Measurements from ENCODE around the gene NSF.

Gene NSF

DNA sequence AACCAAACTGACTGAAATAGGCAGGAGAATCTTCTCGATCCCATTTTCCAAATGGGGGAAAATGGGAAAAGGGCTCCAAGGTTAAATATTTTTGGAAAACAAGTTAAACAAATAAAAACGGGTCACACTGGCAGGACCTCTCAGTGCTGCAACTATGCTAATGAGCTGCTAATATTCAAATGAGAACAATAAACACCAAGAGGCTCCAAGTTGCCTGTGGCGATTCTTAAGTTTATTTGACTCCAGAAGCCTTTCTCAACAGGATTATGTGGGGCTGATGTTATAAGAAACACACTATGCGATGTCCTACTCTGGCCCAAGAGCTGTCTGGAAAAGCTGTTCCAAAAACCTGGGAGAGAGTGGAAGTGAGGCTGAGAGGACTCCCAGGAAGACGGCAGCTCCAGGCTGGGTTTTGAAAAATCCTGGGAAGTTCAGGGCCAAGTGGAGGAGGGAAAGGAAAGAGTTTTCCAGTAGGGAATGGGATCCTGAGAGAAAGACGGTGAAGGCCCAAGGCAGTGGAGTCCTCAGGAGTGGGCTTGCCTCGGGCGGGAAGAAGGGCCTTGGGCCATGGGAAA lies 206.6 kb downstream of the NSF start:
- no peak for DNase-seq

DNA sequence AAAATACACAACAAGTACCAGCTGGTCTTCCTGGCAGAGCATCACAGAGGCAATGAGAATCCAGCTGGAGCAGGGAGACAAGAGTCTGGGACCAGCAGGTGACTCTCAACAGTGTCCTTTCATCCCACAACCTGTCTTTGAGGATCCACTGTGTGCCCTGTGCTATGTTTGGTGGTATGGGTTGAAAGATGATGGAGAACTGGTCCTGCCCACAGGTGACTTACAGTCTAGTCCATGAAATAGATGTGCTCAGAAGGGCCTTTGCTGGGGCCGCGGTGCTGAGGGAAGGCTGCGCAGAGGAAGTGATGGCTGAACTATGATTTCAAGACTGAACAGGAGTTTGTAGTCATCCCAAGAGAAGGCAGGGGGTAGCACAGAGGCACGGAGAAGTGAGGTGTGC lies 210.1 kb downstream of the NSF start:
- DNase-seq: no peak

- no peak for DNase-seq
Measured at GRCh38 chr17:46802800-46803199, 212.3 kb downstream of the NSF start.

- no peak for DNase-seq
Measured at GRCh38 chr17:46803544-46803943, 213.1 kb downstream of the NSF start.

DNA sequence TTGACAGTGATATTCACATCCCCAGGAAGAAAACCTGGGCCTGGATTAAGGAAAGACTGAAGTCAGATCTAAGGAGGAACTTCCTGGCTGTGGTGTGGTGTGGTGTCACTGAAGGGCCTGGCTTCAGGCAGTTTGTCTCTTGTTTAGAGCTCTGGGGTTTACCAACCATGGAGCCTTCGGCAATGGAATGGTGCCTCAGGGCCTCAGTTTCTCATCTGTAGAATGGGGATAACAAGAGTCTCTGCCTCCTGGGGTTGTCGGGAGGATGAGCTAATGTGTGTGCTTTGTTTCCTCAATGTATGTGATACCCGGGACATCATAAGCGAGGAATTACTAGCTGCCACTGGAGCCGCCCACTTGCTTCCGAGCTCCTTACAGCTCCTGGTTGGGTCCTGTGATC lies 215.3 kb downstream of the NSF start:
- no peak for DNase-seq

Measured in anterior cingulate cortex (tissue), 58 donors.